ENCODE data around the gene DNAJC4. TPM values are rescaled to one million over a fixed set of nuclear protein-coding genes. Genes with fewer than 3 reads are reported as not detected.

DNAJC4 gene
- total RNA-seq, 2 donors from 2014 or later: 39.9 to 50.3 TPM

GRCh38 chr11:64276653-64277431 is 46.5 kb downstream of the DNAJC4 start:
- H3K36me3 ChIP-seq: no peaks in the 10 kb centered on the region
- H3K9me3 ChIP-seq: no peaks in the 10 kb centered on the region
- DNase-seq: peak; percentile 85
- H3K4me3 ChIP-seq: no peak overlapping the region
- TF ChIP-seq, protein P1, sequence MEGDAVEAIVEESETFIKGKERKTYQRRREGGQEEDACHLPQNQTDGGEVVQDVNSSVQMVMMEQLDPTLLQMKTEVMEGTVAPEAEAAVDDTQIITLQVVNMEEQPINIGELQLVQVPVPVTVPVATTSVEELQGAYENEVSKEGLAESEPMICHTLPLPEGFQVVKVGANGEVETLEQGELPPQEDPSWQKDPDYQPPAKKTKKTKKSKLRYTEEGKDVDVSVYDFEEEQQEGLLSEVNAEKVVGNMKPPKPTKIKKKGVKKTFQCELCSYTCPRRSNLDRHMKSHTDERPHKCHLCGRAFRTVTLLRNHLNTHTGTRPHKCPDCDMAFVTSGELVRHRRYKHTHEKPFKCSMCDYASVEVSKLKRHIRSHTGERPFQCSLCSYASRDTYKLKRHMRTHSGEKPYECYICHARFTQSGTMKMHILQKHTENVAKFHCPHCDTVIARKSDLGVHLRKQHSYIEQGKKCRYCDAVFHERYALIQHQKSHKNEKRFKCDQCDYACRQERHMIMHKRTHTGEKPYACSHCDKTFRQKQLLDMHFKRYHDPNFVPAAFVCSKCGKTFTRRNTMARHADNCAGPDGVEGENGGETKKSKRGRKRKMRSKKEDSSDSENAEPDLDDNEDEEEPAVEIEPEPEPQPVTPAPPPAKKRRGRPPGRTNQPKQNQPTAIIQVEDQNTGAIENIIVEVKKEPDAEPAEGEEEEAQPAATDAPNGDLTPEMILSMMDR (IDR thresholded peaks at IDR 0.05): no peak
- peaks cover 11% of the 10 kb centered on the region for H3K4me1 ChIP-seq
- H3K27me3 ChIP-seq: no peaks in the 10 kb centered on the region
- peak overlapping the region; percentile 68 for H3K27ac ChIP-seq
- intact Hi-C loops (cut with DNase I): no loop called here
- peak overlapping the region; percentile 32 to 41 for H3K9ac ChIP-seq (ENCODE audit: low read depth in 2 of 2, low read length in 2 of 2)

DNA sequence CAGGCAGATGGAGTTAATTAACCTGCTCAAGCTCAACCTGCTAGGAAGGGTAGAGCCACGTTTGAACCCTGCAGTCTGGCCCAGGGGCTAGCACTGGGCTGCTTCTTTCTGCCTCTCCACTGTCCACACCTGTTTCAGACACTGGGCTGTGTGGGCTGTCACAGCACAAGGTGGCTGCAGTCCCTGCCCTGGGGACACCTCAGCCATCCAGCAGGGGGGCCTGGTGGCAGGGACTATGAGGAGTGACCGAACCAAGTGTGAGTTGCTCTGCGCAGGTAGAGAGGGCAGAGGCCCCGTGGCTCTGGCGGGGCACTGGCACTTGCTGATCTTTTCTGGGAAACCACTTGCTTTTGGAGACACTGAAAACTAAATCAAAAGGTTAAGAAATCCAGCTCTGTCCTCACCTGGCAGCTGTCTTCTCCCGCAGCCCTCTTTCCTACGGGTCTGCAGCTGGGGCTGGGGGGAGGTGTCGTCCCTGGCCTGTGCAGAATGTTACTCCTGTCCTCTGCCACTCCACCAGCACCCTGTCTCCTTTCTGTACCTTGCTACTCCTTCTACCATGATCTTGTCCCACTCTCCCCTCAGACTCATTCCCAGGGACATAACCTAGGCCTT is 48.3 kb downstream of the DNAJC4 start:
- no peak overlapping the region for H3K9ac ChIP-seq (ENCODE audit: low read depth in 2 of 2, low read length in 2 of 2)
- no peaks in the 10 kb centered on the region for H3K27me3 ChIP-seq
- no peak overlapping the region for H3K27ac ChIP-seq
- peaks cover 10% of the 10 kb centered on the region for H3K4me1 ChIP-seq
- TF ChIP-seq, protein P1 (IDR thresholded peaks at IDR 0.05): no peak
- intact Hi-C loops (cut with DNase I): no loop called here
- no peak overlapping the region for H3K4me3 ChIP-seq
- no peaks in the 10 kb centered on the region for H3K36me3 ChIP-seq
- H3K9me3 ChIP-seq: no peaks in the 10 kb centered on the region
- no peak for DNase-seq

DNA sequence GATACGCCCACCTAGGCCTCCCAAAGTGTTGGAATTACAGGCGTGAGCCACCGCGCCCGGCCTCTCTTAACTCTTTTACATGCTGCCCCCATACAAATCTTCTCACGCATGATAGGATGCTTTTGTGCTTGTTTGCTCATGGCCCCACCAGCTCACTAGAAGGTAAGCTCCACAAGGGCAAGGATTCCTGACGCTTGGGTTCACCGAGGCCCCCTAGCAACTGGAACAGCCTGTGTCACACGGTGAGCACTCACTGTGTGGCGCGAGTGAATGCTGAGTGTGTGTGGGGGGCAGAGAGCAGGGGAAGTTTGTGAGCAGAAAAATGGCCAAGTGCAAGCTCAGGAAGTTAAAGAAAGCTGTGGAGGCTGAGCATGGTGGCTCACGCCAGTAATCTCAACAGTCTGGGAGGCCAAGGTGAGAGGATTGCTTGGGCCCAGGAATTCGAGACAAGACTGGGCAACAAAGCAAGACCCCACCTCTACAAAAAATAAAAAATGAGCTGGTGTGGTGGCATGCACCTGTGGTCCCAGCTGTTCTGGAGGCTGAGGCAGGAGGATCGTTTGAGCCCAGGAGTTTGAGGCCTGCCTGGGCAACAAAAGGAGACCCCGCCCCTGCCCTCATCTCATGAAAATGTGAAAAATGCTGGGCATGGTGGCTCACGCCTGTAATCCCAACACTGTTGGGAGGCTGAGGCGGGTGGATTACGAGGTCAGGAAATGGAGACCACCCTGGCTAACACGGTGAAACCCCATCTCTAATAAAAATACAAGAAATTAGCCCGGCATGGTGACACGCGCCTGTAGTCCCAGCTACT is 51.8 kb downstream of the DNAJC4 start:
- Histone ChIP-seq H3K27me3 (no peaks in the 10 kb centered on the region), H3K4me1 (peaks cover 11% of the 10 kb centered on the region), H3K4me3 (no peak overlapping the region), H3K36me3 (no peaks in the 10 kb centered on the region), H3K9me3 (no peaks in the 10 kb centered on the region), H3K27ac (no peak overlapping the region), H3K9ac (ENCODE audit: low read depth in 2 of 2, low read length in 2 of 2) (peak overlapping the region in 1 of 2 donors; percentile 26)
- no peak for DNase-seq
- TF ChIP-seq, protein P1 (IDR thresholded peaks at IDR 0.05): no peak
- intact Hi-C loops (cut with DNase I): no loop called here

GRCh38 chr11:64283092-64283491 is 52.7 kb downstream of the DNAJC4 start:
- TF ChIP-seq, protein P1 (IDR thresholded peaks at IDR 0.05): no peak
- Histone ChIP-seq H3K27me3 (no peaks in the 10 kb centered on the region), H3K27ac (peak overlapping the region; percentile 17), H3K4me3 (no peak overlapping the region), H3K36me3 (no peaks in the 10 kb centered on the region), H3K9me3 (no peaks in the 10 kb centered on the region), H3K9ac (ENCODE audit: low read depth in 2 of 2, low read length in 2 of 2) (peak overlapping the region; percentile 17 to 73), H3K4me1 (peaks cover 11% of the 10 kb centered on the region)
- DNase-seq: no peak
- intact Hi-C loops (cut with DNase I): no loop called here

Other genes with a start within 250 kb of the DNAJC4 start
- 10 to 100 TPM; 78.7 to 82.5 TPM for gene OTUB1, start 244.1 kb upstream of the DNAJC4 start, total RNA-seq
- gene FLRT1, start 194.6 kb upstream of the DNAJC4 start, total RNA-seq: under 1 TPM; 0.20 to 0.96 TPM
- gene MACROD1, start 64.4 kb upstream of the DNAJC4 start, total RNA-seq: 10 to 100 TPM; 18.6 to 22.9 TPM
- 100 to 1,000 TPM in 1 of 2 donors, 10 to 100 TPM in 1; 95.5 to 232 TPM for gene STIP1, start 44.4 kb upstream of the DNAJC4 start, total RNA-seq
- 10 to 100 TPM; 10.9 to 16.6 TPM for gene FERMT3, start 23.8 kb upstream of the DNAJC4 start, total RNA-seq
- gene TRPT1, start 4.4 kb upstream of the DNAJC4 start, total RNA-seq: 10 to 100 TPM; 52.3 to 63.6 TPM
- gene NUDT22, start 4.3 kb upstream of the DNAJC4 start, total RNA-seq: 100 to 1,000 TPM; 110 to 168 TPM
- gene VEGFB, start 4.0 kb downstream of the DNAJC4 start, total RNA-seq: 10 to 100 TPM; 25.9 to 59.5 TPM
- gene FKBP2, start 10.5 kb downstream of the DNAJC4 start, total RNA-seq: 100 to 1,000 TPM in 1 of 2 donors, 10 to 100 TPM in 1; 71.7 to 104 TPM
- 100 to 1,000 TPM; 113 to 234 TPM for gene PPP1R14B, start 16.4 kb downstream of the DNAJC4 start, total RNA-seq
- gene PLCB3, start 21.0 kb downstream of the DNAJC4 start, total RNA-seq: 100 to 1,000 TPM in 1 of 2 donors, 10 to 100 TPM in 1; 86.9 to 108 TPM
- gene BAD, start 54.1 kb downstream of the DNAJC4 start, total RNA-seq: 10 to 100 TPM; 86.0 to 89.6 TPM
- gene GPR137, start 55.3 kb downstream of the DNAJC4 start, total RNA-seq: 10 to 100 TPM; 36.0 to 58.8 TPM
- gene KCNK4, start 60.8 kb downstream of the DNAJC4 start, total RNA-seq: not detected
- gene CATSPERZ, start 69.8 kb downstream of the DNAJC4 start, total RNA-seq: under 1 TPM in 1 of 2 donors, not detected in 1; 0.56 TPM
- 100 to 1,000 TPM; 150 to 187 TPM for gene ESRRA, start 75.0 kb downstream of the DNAJC4 start, total RNA-seq
- 100 to 1,000 TPM in 1 of 2 donors, 10 to 100 TPM in 1; 75.9 to 184 TPM for gene TRMT112, start 87.0 kb downstream of the DNAJC4 start, total RNA-seq
- 100 to 1,000 TPM; 301 to 425 TPM for gene PRDX5, start 87.6 kb downstream of the DNAJC4 start, total RNA-seq
- gene CCDC88B, start 109.7 kb downstream of the DNAJC4 start, total RNA-seq: 10 to 100 TPM; 15.0 to 52.2 TPM
- 10 to 100 TPM; 28.9 to 59.1 TPM for gene RPS6KA4, start 128.6 kb downstream of the DNAJC4 start, total RNA-seq